ENCODE data around the gene RPTOR.

DNA sequence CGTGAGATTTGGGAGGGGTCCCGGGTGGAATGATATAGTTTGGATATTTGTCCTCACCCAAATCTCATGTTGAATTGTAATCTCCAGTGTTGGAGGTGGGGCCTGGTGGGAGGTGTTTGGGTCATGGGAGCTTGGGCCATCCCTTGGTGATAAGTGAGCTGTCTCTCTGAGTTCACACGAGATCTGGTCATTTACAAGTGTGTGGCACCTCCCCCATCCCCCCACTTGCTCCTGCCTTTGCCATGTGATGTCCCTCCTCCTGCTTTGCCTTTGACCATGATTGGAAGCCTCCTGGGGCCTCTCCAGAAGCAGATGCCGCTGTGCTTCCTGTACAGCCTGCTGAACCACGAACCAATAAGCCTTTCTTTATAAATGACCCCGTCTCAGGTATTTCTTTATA is 469.0 kb downstream of the RPTOR start:
- TF ChIP-seq, protein P1, sequence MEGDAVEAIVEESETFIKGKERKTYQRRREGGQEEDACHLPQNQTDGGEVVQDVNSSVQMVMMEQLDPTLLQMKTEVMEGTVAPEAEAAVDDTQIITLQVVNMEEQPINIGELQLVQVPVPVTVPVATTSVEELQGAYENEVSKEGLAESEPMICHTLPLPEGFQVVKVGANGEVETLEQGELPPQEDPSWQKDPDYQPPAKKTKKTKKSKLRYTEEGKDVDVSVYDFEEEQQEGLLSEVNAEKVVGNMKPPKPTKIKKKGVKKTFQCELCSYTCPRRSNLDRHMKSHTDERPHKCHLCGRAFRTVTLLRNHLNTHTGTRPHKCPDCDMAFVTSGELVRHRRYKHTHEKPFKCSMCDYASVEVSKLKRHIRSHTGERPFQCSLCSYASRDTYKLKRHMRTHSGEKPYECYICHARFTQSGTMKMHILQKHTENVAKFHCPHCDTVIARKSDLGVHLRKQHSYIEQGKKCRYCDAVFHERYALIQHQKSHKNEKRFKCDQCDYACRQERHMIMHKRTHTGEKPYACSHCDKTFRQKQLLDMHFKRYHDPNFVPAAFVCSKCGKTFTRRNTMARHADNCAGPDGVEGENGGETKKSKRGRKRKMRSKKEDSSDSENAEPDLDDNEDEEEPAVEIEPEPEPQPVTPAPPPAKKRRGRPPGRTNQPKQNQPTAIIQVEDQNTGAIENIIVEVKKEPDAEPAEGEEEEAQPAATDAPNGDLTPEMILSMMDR (IDR thresholded peaks at IDR 0.05; ENCODE audit: insufficient read depth, low read depth, low read length) = no peak
- TF ChIP-seq EZH2 (IDR thresholded peaks at IDR 0.05; ENCODE audit: insufficient read depth, low read length) = no peak
